ENCODE results near the gene GALNT9.

The GALNT9 gene

DNA sequence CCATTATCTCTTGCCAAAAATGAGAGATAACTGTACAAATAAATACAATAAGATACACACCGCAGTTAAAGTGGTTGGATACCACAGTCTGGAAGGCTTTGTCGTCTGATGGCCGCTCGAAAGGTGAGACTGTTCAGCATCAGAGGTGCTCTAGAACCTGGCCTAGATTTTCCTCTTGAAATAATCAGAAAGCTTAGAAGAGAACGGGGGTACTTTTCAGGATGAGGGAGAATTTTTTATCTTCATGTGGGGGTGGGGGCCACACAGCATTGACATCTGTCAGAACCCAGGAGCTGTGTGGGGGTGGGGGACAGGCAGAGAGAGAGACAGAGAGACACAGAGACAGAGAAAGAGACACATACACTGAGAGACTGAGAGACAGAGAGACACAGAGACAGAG lies 90.5 kb downstream of the GALNT9 start:
- Histone ChIP-seq H3K36me3 (ENCODE audit: control insufficient read depth, low read depth, low read length) (no peaks in the 10 kb centered on the region), H3K27ac (ENCODE audit: low read length) (no peak overlapping the region), H3K4me1 (ENCODE audit: control insufficient read depth, low read depth, low read length) (peaks cover 5% of the 10 kb centered on the region), H3K9ac (ENCODE audit: low read length) (no peak overlapping the region), H3K27me3 (ENCODE audit: control insufficient read depth, insufficient read depth, low read length) (peaks cover 8% of the 10 kb centered on the region), H3K9me3 (ENCODE audit: control insufficient read depth, low read depth, low read length) (no peaks in the 10 kb centered on the region), H3K4me3 (ENCODE audit: low read length) (no peak overlapping the region)

DNA sequence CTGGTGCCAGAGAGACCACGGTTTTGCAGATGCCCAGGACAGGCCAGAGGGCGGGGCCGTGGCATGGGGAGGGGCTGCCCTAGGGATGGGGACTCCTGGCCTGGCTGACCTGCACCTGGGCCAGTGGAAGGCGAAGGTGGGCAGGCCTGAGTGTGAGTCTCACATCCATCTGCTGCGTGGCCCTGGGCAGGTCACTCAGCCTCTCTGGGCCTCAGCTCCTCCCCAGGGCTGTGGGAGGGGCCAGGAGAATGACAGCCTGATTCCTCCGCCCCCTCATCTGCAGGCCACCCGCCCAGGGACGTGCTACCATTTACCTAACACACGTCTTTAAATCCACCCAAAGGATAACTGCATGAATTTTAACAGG lies 90.9 kb downstream of the GALNT9 start:
- Histone ChIP-seq H3K9ac (ENCODE audit: low read length) (no peak overlapping the region), H3K27me3 (ENCODE audit: control insufficient read depth, insufficient read depth, low read length) (peaks cover 8% of the 10 kb centered on the region), H3K4me1 (ENCODE audit: control insufficient read depth, low read depth, low read length) (peaks cover under 1% of the 10 kb centered on the region), H3K36me3 (ENCODE audit: control insufficient read depth, low read depth, low read length) (no peaks in the 10 kb centered on the region), H3K27ac (ENCODE audit: low read length) (no peak overlapping the region), H3K4me3 (ENCODE audit: low read length) (no peak overlapping the region), H3K9me3 (ENCODE audit: control insufficient read depth, low read depth, low read length) (no peaks in the 10 kb centered on the region)

DNA sequence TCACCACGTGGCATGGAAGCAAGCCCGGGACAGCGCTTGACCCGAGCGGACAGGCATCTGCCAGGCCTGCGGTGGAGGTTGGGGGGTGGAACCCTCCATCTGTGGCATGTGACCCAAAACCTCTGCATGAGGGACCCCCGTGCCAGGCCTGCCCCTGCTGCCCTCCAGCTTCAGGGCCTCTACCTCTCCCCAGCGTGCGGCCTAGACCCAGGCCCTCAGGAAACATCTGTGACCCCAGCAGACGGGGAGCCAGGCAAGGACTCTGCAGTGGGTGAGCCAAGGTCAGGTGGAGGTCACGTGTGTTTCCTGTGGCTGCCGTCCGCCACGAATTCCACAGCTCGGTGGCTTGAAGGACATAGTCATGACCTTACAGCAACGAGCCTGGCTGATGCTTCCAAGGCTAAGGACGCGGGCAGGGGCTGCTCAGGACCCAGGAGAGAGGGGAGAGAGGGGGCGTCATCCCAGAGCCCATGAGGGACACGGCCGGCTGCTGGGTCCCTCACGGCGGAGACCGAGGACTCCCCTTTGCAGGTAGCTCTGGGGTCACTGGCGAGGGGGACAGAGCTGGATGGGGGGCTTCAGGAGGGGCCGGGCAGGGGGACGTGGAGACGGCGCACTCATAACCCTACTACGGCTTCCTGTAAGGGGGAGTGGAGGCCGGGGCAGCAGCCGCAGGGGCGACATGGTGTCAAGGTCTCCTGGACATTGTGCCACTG lies 91.5 kb downstream of the GALNT9 start:
- Histone ChIP-seq H3K27ac (ENCODE audit: low read length) (no peak overlapping the region), H3K9ac (ENCODE audit: low read length) (no peak overlapping the region), H3K4me1 (ENCODE audit: control insufficient read depth, low read depth, low read length) (no peaks in the 10 kb centered on the region), H3K9me3 (ENCODE audit: control insufficient read depth, low read depth, low read length) (no peaks in the 10 kb centered on the region), H3K36me3 (ENCODE audit: control insufficient read depth, low read depth, low read length) (no peaks in the 10 kb centered on the region), H3K4me3 (ENCODE audit: low read length) (no peak overlapping the region), H3K27me3 (ENCODE audit: control insufficient read depth, insufficient read depth, low read length) (peaks cover 8% of the 10 kb centered on the region)

DNA sequence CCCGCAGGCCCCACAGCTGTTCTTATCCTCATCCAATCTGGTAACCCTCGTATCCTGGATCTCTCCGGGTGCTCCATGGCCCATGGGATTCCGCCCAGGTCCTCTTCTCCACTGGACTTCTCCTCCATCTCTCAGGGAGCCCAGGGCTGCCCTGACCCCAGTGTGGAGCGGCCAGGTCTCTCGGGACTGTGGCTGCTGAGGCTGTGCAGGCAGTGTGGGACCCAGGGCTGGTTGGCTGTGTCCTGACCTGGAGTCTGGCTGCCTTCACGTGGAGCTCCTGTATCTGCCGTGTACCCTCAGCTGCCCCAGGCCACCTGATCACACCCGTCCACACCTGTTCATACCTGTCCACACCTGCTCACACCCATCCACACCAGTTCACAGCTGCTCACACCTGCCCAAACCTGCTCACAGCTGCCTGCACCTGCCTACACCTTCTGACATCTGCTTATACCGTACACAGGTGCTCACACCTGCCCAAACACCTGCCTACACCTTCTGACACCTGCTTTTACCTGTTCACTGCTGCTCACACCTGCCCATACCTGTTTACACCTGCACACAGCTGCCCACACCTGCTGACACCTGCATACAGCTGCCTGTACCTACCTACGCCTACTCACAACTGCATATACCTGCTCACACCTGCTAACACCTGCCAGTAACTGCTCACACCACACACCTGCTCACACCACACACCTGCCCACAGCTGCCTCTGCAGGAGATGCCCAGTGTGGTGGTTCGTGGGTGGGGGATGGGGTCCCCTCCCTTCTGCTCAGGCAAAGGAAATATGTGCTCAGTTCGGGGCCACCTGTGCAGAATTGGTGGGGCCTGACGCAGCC lies 92.2 kb downstream of the GALNT9 start:
- Histone ChIP-seq H3K9me3 (ENCODE audit: control insufficient read depth, low read depth, low read length) (no peaks in the 10 kb centered on the region), H3K36me3 (ENCODE audit: control insufficient read depth, low read depth, low read length) (no peaks in the 10 kb centered on the region), H3K27ac (ENCODE audit: low read length) (no peak overlapping the region), H3K4me1 (ENCODE audit: control insufficient read depth, low read depth, low read length) (no peaks in the 10 kb centered on the region), H3K9ac (ENCODE audit: low read length) (no peak overlapping the region), H3K27me3 (ENCODE audit: control insufficient read depth, insufficient read depth, low read length) (peaks cover 8% of the 10 kb centered on the region), H3K4me3 (ENCODE audit: low read length) (no peak overlapping the region)

DNA sequence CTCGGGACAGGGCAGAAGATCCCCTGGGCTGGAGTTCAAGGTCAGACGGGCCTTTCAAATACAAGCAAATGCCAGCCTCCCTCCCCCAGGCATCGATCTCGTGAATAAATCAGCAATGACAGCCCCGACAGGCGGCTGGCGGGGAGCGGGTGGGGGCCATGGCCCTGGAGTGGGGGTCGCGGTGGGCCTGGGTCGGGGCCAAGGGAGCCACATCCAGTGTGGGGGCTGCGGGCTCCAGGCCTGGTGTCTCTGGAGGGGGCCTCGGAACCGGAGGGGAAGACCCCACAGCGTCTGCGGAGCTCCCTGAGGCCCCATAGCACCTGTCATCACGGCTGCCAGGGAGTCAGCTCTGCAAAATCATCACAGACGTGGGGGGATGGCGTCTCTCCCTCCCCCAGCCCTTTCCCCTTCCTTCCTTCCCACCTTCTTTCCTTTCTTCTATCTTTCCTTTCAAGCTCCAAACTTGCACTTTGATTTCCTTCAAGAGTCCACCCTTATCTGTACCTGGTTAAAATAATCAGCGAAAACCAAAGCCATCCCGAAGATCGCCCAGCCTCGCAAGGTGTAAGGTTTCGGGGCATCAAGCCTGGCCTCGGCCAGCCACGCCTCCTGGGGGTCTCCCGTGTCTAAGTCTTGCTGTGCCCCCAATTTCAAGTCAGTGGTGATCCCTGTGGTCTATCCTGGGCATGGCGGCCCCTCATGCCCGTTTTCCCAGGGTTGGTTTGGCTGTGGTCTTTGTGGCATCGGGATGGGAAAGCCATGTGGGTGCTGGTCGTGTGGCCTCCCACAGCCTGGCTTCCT lies 93.1 kb downstream of the GALNT9 start:
- Histone ChIP-seq H3K4me3 (ENCODE audit: low read length) (no peak overlapping the region), H3K36me3 (ENCODE audit: control insufficient read depth, low read depth, low read length) (no peaks in the 10 kb centered on the region), H3K4me1 (ENCODE audit: control insufficient read depth, low read depth, low read length) (no peaks in the 10 kb centered on the region), H3K27ac (ENCODE audit: low read length) (no peak overlapping the region), H3K27me3 (ENCODE audit: control insufficient read depth, insufficient read depth, low read length) (peaks cover 8% of the 10 kb centered on the region), H3K9me3 (ENCODE audit: control insufficient read depth, low read depth, low read length) (no peaks in the 10 kb centered on the region), H3K9ac (ENCODE audit: low read length) (no peak overlapping the region)

DNA sequence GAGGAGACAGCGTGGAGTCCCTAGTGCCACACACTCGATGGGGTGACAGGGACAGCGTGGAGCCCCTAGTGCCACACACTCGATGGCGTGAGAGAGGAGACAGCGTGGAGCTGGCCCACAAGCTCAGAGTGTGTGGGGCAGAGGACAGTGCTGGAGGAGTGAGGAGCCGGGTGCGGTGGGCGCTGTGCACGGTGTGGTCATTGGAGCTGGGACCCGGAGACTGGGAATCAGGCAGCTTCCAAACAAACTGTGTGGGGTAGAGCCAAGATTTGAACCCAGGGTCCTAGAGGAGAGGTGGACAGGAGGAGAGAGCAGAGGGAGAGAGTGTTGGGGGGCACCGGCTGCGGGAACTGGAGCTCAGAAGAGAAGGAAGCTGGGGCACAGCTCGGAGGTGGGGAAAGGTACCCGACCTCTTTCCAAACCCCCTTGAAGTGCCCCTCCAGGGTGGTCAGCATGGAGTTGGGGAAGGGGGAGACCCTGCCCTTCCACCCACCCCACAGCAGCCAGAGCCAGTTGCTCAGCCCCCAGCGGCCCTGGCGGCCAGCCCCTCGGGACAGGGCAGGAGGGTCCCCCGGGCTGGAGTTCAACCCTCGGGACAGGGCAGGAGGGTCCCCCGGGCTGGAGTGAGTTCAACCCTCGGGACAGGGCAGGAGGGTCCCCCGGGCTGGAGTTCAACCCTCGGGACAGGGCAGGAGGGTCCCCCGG lies 94.1 kb downstream of the GALNT9 start:
- Histone ChIP-seq H3K4me3 (ENCODE audit: low read length) (no peak overlapping the region), H3K9ac (ENCODE audit: low read length) (no peak overlapping the region), H3K27me3 (ENCODE audit: control insufficient read depth, insufficient read depth, low read length) (peaks cover 8% of the 10 kb centered on the region), H3K9me3 (ENCODE audit: control insufficient read depth, low read depth, low read length) (no peaks in the 10 kb centered on the region), H3K4me1 (ENCODE audit: control insufficient read depth, low read depth, low read length) (no peaks in the 10 kb centered on the region), H3K36me3 (ENCODE audit: control insufficient read depth, low read depth, low read length) (no peaks in the 10 kb centered on the region), H3K27ac (ENCODE audit: low read length) (no peak overlapping the region)

DNA sequence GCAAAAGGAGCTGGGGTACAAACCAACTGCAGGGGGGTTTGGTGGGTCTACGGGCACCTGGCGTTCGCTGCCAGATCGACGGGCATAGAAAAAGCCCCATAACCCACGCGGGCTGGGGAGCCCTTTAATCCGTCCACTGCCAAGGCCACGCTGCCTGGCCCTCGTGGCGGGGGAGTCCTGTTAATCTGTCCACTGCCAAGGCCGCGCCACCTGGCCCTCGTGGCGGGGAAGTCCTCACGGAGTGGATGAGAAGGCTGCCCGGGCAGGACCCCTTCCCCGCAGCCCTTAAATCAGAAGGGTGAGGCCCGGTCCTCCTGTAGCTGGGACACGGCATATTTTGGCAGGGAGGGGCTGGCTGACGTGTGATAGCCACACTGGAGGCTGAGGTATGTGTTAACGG lies 99.0 kb downstream of the GALNT9 start:
- no peaks in the 10 kb centered on the region for H3K9me3 ChIP-seq (ENCODE audit: control insufficient read depth, low read depth, low read length)
- no peaks in the 10 kb centered on the region for H3K4me1 ChIP-seq (ENCODE audit: control insufficient read depth, low read depth, low read length)
- H3K36me3 ChIP-seq (ENCODE audit: control insufficient read depth, low read depth, low read length): no peaks in the 10 kb centered on the region
- H3K27ac ChIP-seq (ENCODE audit: low read length): no peak overlapping the region
- H3K4me3 ChIP-seq (ENCODE audit: low read length): no peak overlapping the region
- peaks cover 16% of the 10 kb centered on the region for H3K27me3 ChIP-seq (ENCODE audit: control insufficient read depth, insufficient read depth, low read length)
- no peak overlapping the region for H3K9ac ChIP-seq (ENCODE audit: low read length)

DNA sequence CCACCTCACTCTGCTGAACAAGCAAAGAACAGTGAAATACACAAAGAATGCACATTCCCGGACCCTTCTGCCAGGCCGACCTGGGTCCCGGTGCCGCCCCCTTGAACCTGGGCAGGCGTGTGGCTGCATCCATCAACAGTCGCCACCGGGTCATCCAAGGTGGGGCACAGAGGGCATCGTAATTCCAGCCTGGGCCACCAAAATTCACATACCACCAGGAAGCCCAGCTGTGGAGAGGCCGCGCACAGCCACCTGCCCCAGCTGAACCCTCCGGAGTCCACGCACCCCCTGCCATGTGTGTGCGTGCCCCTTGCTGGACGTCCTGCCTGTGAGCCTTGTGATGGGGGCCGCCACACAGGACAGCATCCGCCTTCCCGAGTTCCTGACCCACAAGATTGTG lies 99.5 kb downstream of the GALNT9 start:
- Histone ChIP-seq H3K9me3 (ENCODE audit: control insufficient read depth, low read depth, low read length) (no peaks in the 10 kb centered on the region), H3K27ac (ENCODE audit: low read length) (no peak overlapping the region), H3K4me3 (ENCODE audit: low read length) (no peak overlapping the region), H3K27me3 (ENCODE audit: control insufficient read depth, insufficient read depth, low read length) (peaks cover 16% of the 10 kb centered on the region), H3K36me3 (ENCODE audit: control insufficient read depth, low read depth, low read length) (no peaks in the 10 kb centered on the region), H3K4me1 (ENCODE audit: control insufficient read depth, low read depth, low read length) (no peaks in the 10 kb centered on the region), H3K9ac (ENCODE audit: low read length) (no peak overlapping the region)

DNA sequence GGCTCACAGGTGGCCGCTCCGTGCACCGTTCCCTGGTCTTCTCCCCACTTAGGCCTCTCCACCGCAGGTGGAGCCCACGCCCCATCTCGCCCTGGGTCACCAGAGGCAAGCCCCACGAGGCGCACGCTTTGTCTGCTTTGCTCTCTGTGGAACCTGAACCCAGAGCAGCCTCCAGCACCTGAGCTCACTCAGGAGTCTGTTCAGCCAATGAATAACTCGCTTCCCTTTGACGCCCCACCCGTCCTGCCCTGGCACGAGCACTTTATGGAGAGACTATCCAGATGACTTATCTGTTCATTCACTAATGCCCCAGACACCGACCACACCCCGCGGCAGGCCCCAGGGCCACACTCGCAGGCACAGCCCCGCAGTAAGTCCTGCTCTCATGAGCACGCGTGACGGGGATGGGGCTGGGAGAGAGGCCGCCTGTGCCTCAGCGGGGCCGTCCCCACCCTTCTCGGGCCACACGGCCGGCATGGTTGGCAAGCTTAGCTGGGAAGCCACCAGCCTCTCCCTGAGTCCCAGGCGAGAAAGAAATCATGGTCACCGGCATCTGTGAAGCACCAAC lies 100.1 kb downstream of the GALNT9 start:
- Histone ChIP-seq H3K27ac (ENCODE audit: low read length) (no peak overlapping the region), H3K9me3 (ENCODE audit: control insufficient read depth, low read depth, low read length) (no peaks in the 10 kb centered on the region), H3K9ac (ENCODE audit: low read length) (no peak overlapping the region), H3K36me3 (ENCODE audit: control insufficient read depth, low read depth, low read length) (no peaks in the 10 kb centered on the region), H3K4me1 (ENCODE audit: control insufficient read depth, low read depth, low read length) (no peaks in the 10 kb centered on the region), H3K27me3 (ENCODE audit: control insufficient read depth, insufficient read depth, low read length) (peaks cover 16% of the 10 kb centered on the region), H3K4me3 (ENCODE audit: low read length) (no peak overlapping the region)

DNA sequence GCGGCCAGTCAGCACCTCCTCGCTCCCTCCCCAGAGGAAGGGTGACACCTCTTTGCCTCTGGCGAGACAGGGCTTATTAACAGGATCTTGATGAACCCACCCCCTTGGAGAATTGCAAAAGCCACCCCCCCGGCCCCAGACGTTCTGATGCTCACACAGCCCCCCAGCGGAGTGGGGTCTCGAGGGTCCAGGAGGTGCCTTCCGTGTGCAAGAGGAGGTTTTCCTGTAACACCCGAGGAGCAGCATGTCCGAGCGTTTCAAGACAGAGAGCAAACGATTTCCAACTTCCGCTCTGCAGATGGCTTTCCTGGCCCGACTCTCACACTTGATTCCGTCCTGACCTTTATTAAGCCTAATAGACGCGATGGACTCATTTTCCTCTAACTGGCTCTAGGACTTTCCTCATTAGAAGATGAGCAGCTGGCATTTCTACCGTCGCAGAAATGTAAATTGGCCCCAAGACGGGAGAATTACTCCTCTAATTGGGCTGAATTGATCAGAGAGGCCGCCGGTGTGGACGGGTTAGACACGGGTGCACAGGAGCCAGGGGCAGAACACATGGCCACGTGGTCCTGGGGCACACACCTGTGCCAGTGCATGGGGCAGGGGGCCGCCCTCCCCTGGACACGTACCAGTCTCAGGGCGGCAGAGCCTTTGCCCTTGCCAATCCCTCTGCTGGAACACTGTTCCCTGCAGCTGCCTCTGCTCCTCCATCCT lies 100.8 kb downstream of the GALNT9 start:
- Histone ChIP-seq H3K4me3 (ENCODE audit: low read length) (no peak overlapping the region), H3K4me1 (ENCODE audit: control insufficient read depth, low read depth, low read length) (no peaks in the 10 kb centered on the region), H3K27me3 (ENCODE audit: control insufficient read depth, insufficient read depth, low read length) (peaks cover 16% of the 10 kb centered on the region), H3K27ac (ENCODE audit: low read length) (no peak overlapping the region), H3K9me3 (ENCODE audit: control insufficient read depth, low read depth, low read length) (no peaks in the 10 kb centered on the region), H3K36me3 (ENCODE audit: control insufficient read depth, low read depth, low read length) (no peaks in the 10 kb centered on the region), H3K9ac (ENCODE audit: low read length) (no peak overlapping the region)

Data from iPS-18a (cell line).